ENCODE data around the gene TMEM263.
"Not testable (repeated sequence)": the region's sequence is repeated elsewhere in the genome, so short reads cannot be mapped to it uniquely, and the experiment has no call there.

Gene TMEM263

GRCh38 chr12:106955377-106956047 lies at the start of gene TMEM263:
Gene TMEM263 (plus strand): TSS chr12:106955907. CDS start chr12:106967117, 11,210 bp downstream.
- peak; percentile 99 for DNase-seq (ENCODE audit: low spot score)

- no peak for DNase-seq (ENCODE audit: low spot score)
Observed at GRCh38 chr12:106906715-106907114, 49.0 kb upstream of the TMEM263 start.

GRCh38 chr12:106907411-106907810 lies 48.3 kb upstream of the TMEM263 start:
- no peak for DNase-seq (ENCODE audit: low spot score)

- DNase-seq (ENCODE audit: low spot score), result no peak
Observed at GRCh38 chr12:106907846-106908245, 47.9 kb upstream of the TMEM263 start.

GRCh38 chr12:106908561-106908960 lies 47.1 kb upstream of the TMEM263 start:
- no peak for DNase-seq (ENCODE audit: low spot score)

- DNase-seq (ENCODE audit: low spot score), result no peak
Observed at GRCh38 chr12:106910202-106910601, 45.5 kb upstream of the TMEM263 start.

- DNase-seq (ENCODE audit: low spot score), result no peak
Observed at GRCh38 chr12:106911581-106911980, 44.1 kb upstream of the TMEM263 start.

GRCh38 chr12:106913456-106913855 lies 42.3 kb upstream of the TMEM263 start:
- no peak for DNase-seq (ENCODE audit: low spot score)

GRCh38 chr12:106914796-106915634 lies 40.7 kb upstream of the TMEM263 start:
- DNase-seq (ENCODE audit: low spot score), result no peak

GRCh38 chr12:106915635-106916026 lies 40.1 kb upstream of the TMEM263 start:
- no peak for DNase-seq (ENCODE audit: low spot score)

- DNase-seq (ENCODE audit: low spot score), result no peak
Observed at GRCh38 chr12:106917503-106917902, 38.2 kb upstream of the TMEM263 start.

GRCh38 chr12:106918746-106919145 lies 37.0 kb upstream of the TMEM263 start:
- DNase-seq (ENCODE audit: low spot score), result no peak

GRCh38 chr12:106919910-106920544 lies 35.7 kb upstream of the TMEM263 start:
- no peak for DNase-seq (ENCODE audit: low spot score)

- DNase-seq (ENCODE audit: low spot score), result not testable (repeated sequence)
Observed at GRCh38 chr12:106921976-106922375, 33.7 kb upstream of the TMEM263 start.

GRCh38 chr12:106923594-106923993 lies 32.1 kb upstream of the TMEM263 start:
- not testable (repeated sequence) for DNase-seq (ENCODE audit: low spot score)

GRCh38 chr12:106924268-106924861 lies 31.3 kb upstream of the TMEM263 start:
- DNase-seq (ENCODE audit: low spot score), result no peak

GRCh38 chr12:106926657-106927056 lies 29.1 kb upstream of the TMEM263 start:
- DNase-seq (ENCODE audit: low spot score), result no peak

GRCh38 chr12:106934277-106934676 lies 21.4 kb upstream of the TMEM263 start:
- DNase-seq (ENCODE audit: low spot score), result no peak

- DNase-seq (ENCODE audit: low spot score), result no peak
Observed at GRCh38 chr12:106941481-106942156, 14.1 kb upstream of the TMEM263 start.

- DNase-seq (ENCODE audit: low spot score), result no peak
Observed at GRCh38 chr12:106942775-106943174, 12.9 kb upstream of the TMEM263 start.

GRCh38 chr12:106945261-106945851 lies 10.4 kb upstream of the TMEM263 start:
- DNase-seq (ENCODE audit: low spot score), result no peak

Data from ecto neural progenitor cell (in vitro differentiated cells).